ENCODE results near the gene UBE2L6. TPM values are rescaled to one million over a fixed set of nuclear protein-coding genes. Genes with fewer than 3 reads are reported as not detected.

The UBE2L6 gene
- total RNA-seq: 100 to 1,000 TPM in 2 of 9 donors, 10 to 100 TPM in 7; 34.4 to 108 (median 82.8) TPM
- 10 to 100 TPM; 38.0 to 89.4 (median 38.2) TPM for polyA plus RNA-seq
- long read RNA-seq, donor 1, transcript UBE2L6-201 (4 exons, 1,354 nt): major isoform, 25 of 26 reads
- long read RNA-seq, donor 1, partial matches to known transcripts: 0 of 26 reads
- long read RNA-seq, donor 1, other reads (novel, unspliced or antisense): 0 of 26 reads
- long read RNA-seq, donor 2, transcript UBE2L6-201 (4 exons, 1,354 nt): major isoform, 12 of 12 reads
- long read RNA-seq, donor 2, partial matches to known transcripts: 0 of 12 reads
- long read RNA-seq, donor 2, other reads (novel, unspliced or antisense): 0 of 12 reads
- long read RNA-seq, donor 3, transcript UBE2L6-201 (4 exons, 1,354 nt): major isoform, 20 of 22 reads
- long read RNA-seq, donor 3, partial matches to known transcripts: 0 of 22 reads
- long read RNA-seq, donor 3, other reads (novel, unspliced or antisense): 0 of 22 reads
- long read RNA-seq, donor 4, transcript UBE2L6-201 (4 exons, 1,354 nt): major isoform, 86 of 92 reads
- long read RNA-seq, donor 4, partial matches to known transcripts: 2 of 92 reads
- long read RNA-seq, donor 4, other reads (novel, unspliced or antisense): 2 of 92 reads
- long read RNA-seq, donor 5, transcript UBE2L6-202 (4 exons, 1,573 nt): minor isoform, 9 of 138 reads
- long read RNA-seq, donor 5, transcript UBE2L6-201 (4 exons, 1,354 nt): major isoform, 119 of 138 reads
- long read RNA-seq, donor 5, partial matches to known transcripts: 3 of 138 reads
- long read RNA-seq, donor 5, other reads (novel, unspliced or antisense): 3 of 138 reads
- long read RNA-seq, donor 6, transcript UBE2L6-201 (4 exons, 1,354 nt): major isoform, 50 of 57 reads
- long read RNA-seq, donor 6, partial matches to known transcripts: 3 of 57 reads
- long read RNA-seq, donor 6, other reads (novel, unspliced or antisense): 1 of 57 reads
- long read RNA-seq, donor 7, transcript UBE2L6-201 (4 exons, 1,354 nt): major isoform, 5 of 6 reads
- long read RNA-seq, donor 7, partial matches to known transcripts: 0 of 6 reads
- long read RNA-seq, donor 7, other reads (novel, unspliced or antisense): 0 of 6 reads
- long read RNA-seq, donor 8, transcript UBE2L6-201 (4 exons, 1,354 nt): major isoform, 30 of 30 reads
- long read RNA-seq, donor 8, partial matches to known transcripts: 0 of 30 reads
- long read RNA-seq, donor 8, other reads (novel, unspliced or antisense): 0 of 30 reads
- long read RNA-seq, donor 9, transcript UBE2L6-201 (4 exons, 1,354 nt): major isoform, 18 of 18 reads
- long read RNA-seq, donor 9, partial matches to known transcripts: 0 of 18 reads
- long read RNA-seq, donor 9, other reads (novel, unspliced or antisense): 0 of 18 reads
- long read RNA-seq, donor 10, transcript UBE2L6-201 (4 exons, 1,354 nt): major isoform, 12 of 13 reads
- long read RNA-seq, donor 10, partial matches to known transcripts: 0 of 13 reads
- long read RNA-seq, donor 10, other reads (novel, unspliced or antisense): 0 of 13 reads

DNA sequence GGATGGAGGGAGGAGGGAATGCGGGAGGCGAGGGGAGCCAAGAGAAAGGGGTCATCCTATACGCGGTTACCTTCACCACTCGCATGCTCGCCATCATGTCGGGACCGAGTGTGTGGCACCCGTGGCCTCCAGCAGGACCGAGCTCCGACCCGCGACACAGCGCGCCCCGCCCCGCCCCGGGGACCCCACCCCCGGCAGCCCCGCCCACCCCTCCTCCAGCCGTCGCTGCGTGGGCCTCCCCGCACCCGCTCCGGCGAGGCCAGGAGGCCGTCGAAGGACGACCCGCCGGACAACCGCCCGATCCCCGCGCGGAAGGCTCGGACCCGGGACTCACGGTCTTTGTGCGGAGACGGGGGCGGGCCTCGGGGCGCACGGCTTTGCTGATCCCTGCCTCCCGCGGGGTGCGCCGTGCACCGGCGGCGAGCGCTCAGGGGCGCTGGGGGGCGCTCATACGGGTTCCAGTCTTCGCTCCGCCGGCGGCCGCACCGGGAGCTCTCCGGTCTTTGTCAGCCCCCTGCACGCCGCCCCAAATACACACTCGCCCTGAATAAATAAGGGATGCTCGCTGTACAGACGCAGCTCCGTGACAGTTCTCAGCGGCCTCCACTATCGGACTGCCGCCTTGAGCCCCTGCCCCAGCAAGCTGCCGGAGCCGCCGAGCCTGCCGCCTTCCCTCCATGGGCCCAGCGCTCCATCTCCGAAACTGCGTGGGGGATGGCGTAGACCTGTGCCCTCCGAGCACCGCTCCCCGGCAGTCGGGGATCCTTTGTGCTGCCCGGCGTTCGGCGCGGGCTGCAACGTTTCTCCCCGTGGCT, at the start of gene UBE2L6:
Gene UBE2L6 (minus strand): TSS at position 158 of the 815 bp plus-strand sequence. CDS start 61 bp downstream, at position 97.
- peak; percentile 52 to 85 (median 79) for DNase-seq
- peak within 1 kb of the TSS; percentile 59 to 98 (median 82) for H3K4me3 ChIP-seq
- peak in 1 of 2 donors; percentile 48 for TF ChIP-seq POLR2A (IDR thresholded peaks at IDR 0.05)
- TF ChIP-seq, protein P1, sequence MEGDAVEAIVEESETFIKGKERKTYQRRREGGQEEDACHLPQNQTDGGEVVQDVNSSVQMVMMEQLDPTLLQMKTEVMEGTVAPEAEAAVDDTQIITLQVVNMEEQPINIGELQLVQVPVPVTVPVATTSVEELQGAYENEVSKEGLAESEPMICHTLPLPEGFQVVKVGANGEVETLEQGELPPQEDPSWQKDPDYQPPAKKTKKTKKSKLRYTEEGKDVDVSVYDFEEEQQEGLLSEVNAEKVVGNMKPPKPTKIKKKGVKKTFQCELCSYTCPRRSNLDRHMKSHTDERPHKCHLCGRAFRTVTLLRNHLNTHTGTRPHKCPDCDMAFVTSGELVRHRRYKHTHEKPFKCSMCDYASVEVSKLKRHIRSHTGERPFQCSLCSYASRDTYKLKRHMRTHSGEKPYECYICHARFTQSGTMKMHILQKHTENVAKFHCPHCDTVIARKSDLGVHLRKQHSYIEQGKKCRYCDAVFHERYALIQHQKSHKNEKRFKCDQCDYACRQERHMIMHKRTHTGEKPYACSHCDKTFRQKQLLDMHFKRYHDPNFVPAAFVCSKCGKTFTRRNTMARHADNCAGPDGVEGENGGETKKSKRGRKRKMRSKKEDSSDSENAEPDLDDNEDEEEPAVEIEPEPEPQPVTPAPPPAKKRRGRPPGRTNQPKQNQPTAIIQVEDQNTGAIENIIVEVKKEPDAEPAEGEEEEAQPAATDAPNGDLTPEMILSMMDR (IDR thresholded peaks at IDR 0.05): peak in 1 of 6 experiments; percentile 85
- peak within 1 kb of the TSS; percentile 23 to 85 (median 75) for H3K27ac ChIP-seq
- H3K4me1 ChIP-seq (replicated peaks in 1 of 2): peaks cover 8 to 26% of the 10 kb centered on the region in 2 donors
- no peaks in the 10 kb centered on the region for H3K27me3 ChIP-seq
- intact Hi-C loops (cut with DNase I): loop anchor here in 1 of 2 donors (5.0 kb wide), 1 partner anchor 75 kb away; no protein-coding TSS in a partner anchor
- H3K9me3 ChIP-seq (replicated peaks in 1 of 3): no peaks in the 10 kb centered on the region
- no peaks in the 10 kb centered on the region for H3K36me3 ChIP-seq (replicated peaks in 1 of 2)
- WGBS, 4 donors: 0 to 1% (median 0%) methylated on average over 12 to 92 of the region's 92 CpGs

GRCh38 chr11:57616595-57616994, 49.1 kb upstream of the UBE2L6 start:
- Histone ChIP-seq H3K4me1 (replicated peaks in 1 of 2) (no peaks in the 10 kb centered on the region), H3K36me3 (replicated peaks in 1 of 2) (peaks cover 0 to 23% of the 10 kb centered on the region in 2 donors), H3K4me3 (no peak overlapping the region), H3K27me3 (no peaks in the 10 kb centered on the region), H3K9me3 (replicated peaks in 1 of 3) (no peaks in the 10 kb centered on the region), H3K27ac (no peak overlapping the region)
- intact Hi-C loops (cut with DNase I): no loop called here
- TF ChIP-seq, protein P1 (IDR thresholded peaks at IDR 0.05): no peak
- no peak for TF ChIP-seq POLR2A (IDR thresholded peaks at IDR 0.05)
- DNase-seq: no peak
- 57 to 79% (median 70%) methylated on average over 3 of the region's 3 CpGs for WGBS, 4 donors

- H3K36me3 ChIP-seq (replicated peaks in 1 of 2): peaks cover 0 to 23% of the 10 kb centered on the region in 2 donors
- TF ChIP-seq, protein P1 (IDR thresholded peaks at IDR 0.05): no peak
- no peak for TF ChIP-seq POLR2A (IDR thresholded peaks at IDR 0.05)
- intact Hi-C loops (cut with DNase I): no loop called here
- WGBS, 4 donors: 69 to 76% (median 74%) methylated on average over 1 of the region's 1 CpG
- no peak for DNase-seq
- no peak overlapping the region for H3K27ac ChIP-seq
- no peaks in the 10 kb centered on the region for H3K27me3 ChIP-seq
- H3K4me3 ChIP-seq: no peak overlapping the region
- no peaks in the 10 kb centered on the region for H3K4me1 ChIP-seq (replicated peaks in 1 of 2)
- no peaks in the 10 kb centered on the region for H3K9me3 ChIP-seq (replicated peaks in 1 of 3)
Observed at GRCh38 chr11:57615308-57615707, 47.8 kb upstream of the UBE2L6 start.
